ENCODE measurements around the gene DPYSL5. TPM values are rescaled to one million over a fixed set of nuclear protein-coding genes. Genes with fewer than 3 reads are reported as not detected.

Gene DPYSL5
- total and polyA plus RNA-seq, 2 donors (not counting 1 experiment from before 2014, with no cell fraction given), result not detected

- Histone ChIP-seq H4K20me1 (ENCODE audit: control insufficient read depth, insufficient read depth, low read length, poor library complexity, severe bottlenecking) (no peaks in the 10 kb centered on the region), H3K4me3 (ENCODE audit: control extremely low read depth in 1 of 5, extremely low read depth in 1 of 5, insufficient read depth in 1 of 5, low read depth in 2 of 5, low read length in 4 of 5) (no peak overlapping the region), H3K9me3 (ENCODE audit: control extremely low read depth in 1 of 3, control insufficient read depth in 2 of 3, insufficient read depth in 1 of 3, low read length in 2 of 3) (no peaks in the 10 kb centered on the region), H3K4me1 (ENCODE audit: control insufficient read depth in 2 of 2, insufficient read depth in 2 of 2, low read length in 2 of 2) (no peaks in the 10 kb centered on the region), H3K4me2 (replicated peaks; ENCODE audit: low read depth, low read length, poor library complexity, severe bottlenecking) (no peak overlapping the region), H2AFZ (ENCODE audit: insufficient read depth, low read depth, low read length, poor library complexity, severe bottlenecking) (no peak overlapping the region), H3K36me3 (replicated peaks in 1 of 2; ENCODE audit: control extremely low read depth in 1 of 2, control insufficient read depth in 1 of 2, extremely low read depth in 1 of 2, insufficient read depth in 2 of 2, low read length in 1 of 2) (no peaks in the 10 kb centered on the region), H3K27ac (ENCODE audit: low read length in 2 of 2) (no peak overlapping the region), H3K9ac (ENCODE audit: low read length) (no peak overlapping the region), H3K27me3 (replicated peaks in 1 of 4; ENCODE audit: control extremely low read depth in 1 of 4, control insufficient read depth in 3 of 4, insufficient read depth in 4 of 4, low read length in 3 of 4) (peaks cover 0 to 9% (median 2%) of the 10 kb centered on the region in 4 experiments), H3K79me2 (ENCODE audit: control insufficient read depth, insufficient read depth, low read length) (no peaks in the 10 kb centered on the region)
- H3K4me3 Mint-ChIP-seq, result no peak overlapping the region
- H3K27me3 Mint-ChIP-seq, result peaks cover 24% of the 10 kb centered on the region
- no peak overlapping the region for H3K27ac Mint-ChIP-seq
- TF ChIP-seq CTCF (IDR thresholded peaks at IDR 0.05) (no peak), EZH2 (IDR thresholded peaks at IDR 0.05; ENCODE audit: borderline replicate concordance, insufficient read depth, low read depth, low read length, poor library complexity, severe bottlenecking) (no peak)
- WGBS (ENCODE audit: insufficient coverage), result 90% methylated on average over 2 of the region's 2 CpGs
- intact Hi-C loops (cut with micrococcal nuclease), result no loop called here
- ChIA-PET POLR2A (no interaction called here), CTCF (interaction anchor here (2.8 kb wide), 1 partner anchor 19 kb away, joined by 10 read pairs; no protein-coding TSS in a partner anchor)
- H3K4me1 Mint-ChIP-seq, result no peaks in the 10 kb centered on the region
- ATAC-seq (ENCODE audit: low read depth) (no peak), DNase-seq (no peak)
- H3K9me3 Mint-ChIP-seq (ENCODE audit: insufficient read depth), result no peaks in the 10 kb centered on the region
These were observed 133.0 kb downstream of the DPYSL5 start for GRCh38 chr2:26980971-26981370.

- DNase-seq (peak; percentile 40), ATAC-seq (ENCODE audit: low read depth) (peak; percentile 43)
- no peaks in the 10 kb centered on the region for H3K4me1 ChIP-seq (ENCODE audit: control insufficient read depth in 2 of 2, insufficient read depth in 2 of 2, low read length in 2 of 2)
- no peaks in the 10 kb centered on the region for H3K9me3 ChIP-seq (ENCODE audit: control extremely low read depth in 1 of 3, control insufficient read depth in 2 of 3, insufficient read depth in 1 of 3, low read length in 2 of 3)
- ChIA-PET POLR2A (no interaction called here), CTCF (interaction anchor here (0.6 to 2.8 kb wide), 4 partner anchors 11 to 298 kb away, joined by 3 to 10 read pairs (median 4); no protein-coding TSS in a partner anchor)
- no peak overlapping the region for H3K4me3 ChIP-seq (ENCODE audit: control extremely low read depth in 1 of 5, extremely low read depth in 1 of 5, insufficient read depth in 1 of 5, low read depth in 2 of 5, low read length in 4 of 5)
- no peak overlapping the region for H3K27ac ChIP-seq (ENCODE audit: low read length in 2 of 2)
- peaks cover 0 to 9% (median 2%) of the 10 kb centered on the region in 4 experiments for H3K27me3 ChIP-seq (replicated peaks in 1 of 4; ENCODE audit: control extremely low read depth in 1 of 4, control insufficient read depth in 3 of 4, insufficient read depth in 4 of 4, low read length in 3 of 4)
- Mint-ChIP-seq H3K27ac (no peak overlapping the region), H3K4me3 (no peak overlapping the region), H3K4me1 (no peaks in the 10 kb centered on the region), H3K9me3 (ENCODE audit: insufficient read depth) (no peaks in the 10 kb centered on the region), H3K27me3 (peaks cover 24% of the 10 kb centered on the region)
- no peaks in the 10 kb centered on the region for H3K79me2 ChIP-seq (ENCODE audit: control insufficient read depth, insufficient read depth, low read length)
- no peak overlapping the region for H3K4me2 ChIP-seq (replicated peaks; ENCODE audit: low read depth, low read length, poor library complexity, severe bottlenecking)
- H3K36me3 ChIP-seq (replicated peaks in 1 of 2; ENCODE audit: control extremely low read depth in 1 of 2, control insufficient read depth in 1 of 2, extremely low read depth in 1 of 2, insufficient read depth in 2 of 2, low read length in 1 of 2), result no peaks in the 10 kb centered on the region
- no peak overlapping the region for H2AFZ ChIP-seq (ENCODE audit: insufficient read depth, low read depth, low read length, poor library complexity, severe bottlenecking)
- no peaks in the 10 kb centered on the region for H4K20me1 ChIP-seq (ENCODE audit: control insufficient read depth, insufficient read depth, low read length, poor library complexity, severe bottlenecking)
- H3K9ac ChIP-seq (ENCODE audit: low read length), result no peak overlapping the region
- 45% methylated on average over 2 of the region's 2 CpGs for WGBS (ENCODE audit: insufficient coverage)
- TF ChIP-seq CTCF (IDR thresholded peaks at IDR 0.05), result peak; percentile 19
- no peak for TF ChIP-seq EZH2 (IDR thresholded peaks at IDR 0.05; ENCODE audit: borderline replicate concordance, insufficient read depth, low read depth, low read length, poor library complexity, severe bottlenecking)
- intact Hi-C loops (cut with micrococcal nuclease), result no loop called here
These were observed 134.3 kb downstream of the DPYSL5 start for GRCh38 chr2:26982102-26982742.

Measured in B cell (primary cell).